PFSK-1 (cell line): ENCODE measurements around the gene TMUB1.

Experiments
- FOXP2 ChIP-seq: optimal IDR thresholded peaks from 2 replicates; pipeline ENCODE3; 2011; ENCODE audit warnings: borderline replicate concordance, control low read depth, inconsistent platforms; ENCODE audit not compliant: insufficient read depth; ENCODE audit errors: extremely low read length, extremely low read depth
- POLR2AphosphoS5 ChIP-seq: IDR thresholded peaks from 2 replicates; pipeline ENCODE4 v1.6.1; 2012; ENCODE audit warnings: low read depth, mild to moderate bottlenecking, control low read depth, low read length, moderate library complexity
- SIN3A ChIP-seq: IDR thresholded peaks from 2 replicates; pipeline ENCODE4 v1.6.1; 2012; ENCODE audit warnings: mild to moderate bottlenecking, low read length, moderate library complexity, borderline replicate concordance; ENCODE audit not compliant: insufficient read depth
- TAF1 ChIP-seq: IDR thresholded peaks from 2 replicates; pipeline ENCODE4 v1.6.1; 2012; ENCODE audit warnings: low read length, control low read depth, borderline replicate concordance; ENCODE audit not compliant: insufficient read depth
- TF ChIP-seq, protein P1 (sequence below), 2 experiments: IDR thresholded peaks; 2 replicates each; pipeline versions ENCODE4 v1.6.1 to v1.8.0; 2011 to 2012; ENCODE audit warnings: low read depth in 2 of 2, low read length in 2 of 2, control low read depth in 1 of 2, inconsistent platforms in 1 of 2, mild to moderate bottlenecking in 1 of 2, moderate library complexity in 1 of 2; ENCODE audit not compliant: insufficient read depth in 1 of 2

DNA sequence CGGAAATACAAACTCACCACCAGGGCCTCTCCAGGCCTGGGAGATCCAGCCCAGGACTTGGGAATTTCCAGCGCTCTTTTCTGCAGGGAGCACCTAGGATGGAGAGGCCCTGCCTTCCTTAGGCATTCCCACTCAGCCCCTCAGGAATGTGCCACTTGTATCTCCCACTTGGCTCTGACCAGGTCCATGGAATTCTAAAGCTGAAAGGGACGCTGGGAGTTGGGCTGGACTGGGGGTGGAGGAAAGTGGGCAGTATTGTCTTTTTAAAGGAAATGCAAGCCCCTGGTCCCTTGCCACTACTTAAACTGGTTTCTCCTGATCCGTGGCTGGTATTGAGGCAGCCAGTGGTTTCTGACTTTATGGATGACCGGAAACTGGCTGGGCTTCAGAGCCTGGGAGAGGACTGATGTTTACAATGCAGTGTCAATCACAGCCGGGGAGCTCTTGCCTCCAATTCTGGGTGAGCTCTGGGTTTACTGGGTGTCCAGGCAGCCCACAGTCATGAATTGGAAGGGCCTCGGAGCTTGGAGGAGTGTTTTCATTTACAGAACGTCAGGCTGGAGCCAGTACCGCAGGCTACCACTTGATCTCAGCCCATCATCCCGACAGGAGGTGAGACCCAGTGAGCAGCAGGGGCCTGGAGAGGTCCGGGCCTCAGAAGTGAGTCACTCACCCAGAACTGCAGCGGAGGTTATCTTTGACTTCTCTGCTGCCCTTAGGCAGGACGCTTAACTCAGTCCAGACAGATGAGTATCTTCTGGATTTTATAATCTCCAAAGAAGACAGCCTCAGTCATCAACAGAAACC is 30.3 kb upstream of the TMUB1 start:
- TF ChIP-seq POLR2AphosphoS5, result no peak
- no peak for TF ChIP-seq TAF1
- no peak for TF ChIP-seq SIN3A
- TF ChIP-seq, protein P1, sequence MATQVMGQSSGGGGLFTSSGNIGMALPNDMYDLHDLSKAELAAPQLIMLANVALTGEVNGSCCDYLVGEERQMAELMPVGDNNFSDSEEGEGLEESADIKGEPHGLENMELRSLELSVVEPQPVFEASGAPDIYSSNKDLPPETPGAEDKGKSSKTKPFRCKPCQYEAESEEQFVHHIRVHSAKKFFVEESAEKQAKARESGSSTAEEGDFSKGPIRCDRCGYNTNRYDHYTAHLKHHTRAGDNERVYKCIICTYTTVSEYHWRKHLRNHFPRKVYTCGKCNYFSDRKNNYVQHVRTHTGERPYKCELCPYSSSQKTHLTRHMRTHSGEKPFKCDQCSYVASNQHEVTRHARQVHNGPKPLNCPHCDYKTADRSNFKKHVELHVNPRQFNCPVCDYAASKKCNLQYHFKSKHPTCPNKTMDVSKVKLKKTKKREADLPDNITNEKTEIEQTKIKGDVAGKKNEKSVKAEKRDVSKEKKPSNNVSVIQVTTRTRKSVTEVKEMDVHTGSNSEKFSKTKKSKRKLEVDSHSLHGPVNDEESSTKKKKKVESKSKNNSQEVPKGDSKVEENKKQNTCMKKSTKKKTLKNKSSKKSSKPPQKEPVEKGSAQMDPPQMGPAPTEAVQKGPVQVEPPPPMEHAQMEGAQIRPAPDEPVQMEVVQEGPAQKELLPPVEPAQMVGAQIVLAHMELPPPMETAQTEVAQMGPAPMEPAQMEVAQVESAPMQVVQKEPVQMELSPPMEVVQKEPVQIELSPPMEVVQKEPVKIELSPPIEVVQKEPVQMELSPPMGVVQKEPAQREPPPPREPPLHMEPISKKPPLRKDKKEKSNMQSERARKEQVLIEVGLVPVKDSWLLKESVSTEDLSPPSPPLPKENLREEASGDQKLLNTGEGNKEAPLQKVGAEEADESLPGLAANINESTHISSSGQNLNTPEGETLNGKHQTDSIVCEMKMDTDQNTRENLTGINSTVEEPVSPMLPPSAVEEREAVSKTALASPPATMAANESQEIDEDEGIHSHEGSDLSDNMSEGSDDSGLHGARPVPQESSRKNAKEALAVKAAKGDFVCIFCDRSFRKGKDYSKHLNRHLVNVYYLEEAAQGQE (IDR thresholded peaks at IDR 0.05; ENCODE audit: insufficient read depth in 1 of 2, low read depth in 2 of 2, low read length in 2 of 2), result no peak
- no peak for TF ChIP-seq FOXP2
